Hepatocyte (in vitro differentiated cells): Measurements from ENCODE around the gene TNS3. TPM values are rescaled to one million over a fixed set of nuclear protein-coding genes. Genes with fewer than 3 reads are reported as not detected.
A peak's percentile ranks its signal among the peaks of the same experiment; 100 is the strongest.

Experiments used
- DNase-seq: peaks from one replicate; pipeline ENCODE4 v3.0.0-alpha.2; 2016; ENCODE audit warnings: low spot score
- H2AFZ ChIP-seq: fragments of 200-600 bp; sonication (generic); 2 replicates; pipeline ENCODE4 v1.6.0; 2016; ENCODE audit warnings: antibody characterized with exemption, mild to moderate bottlenecking
- H3K27ac ChIP-seq: fragments of 200-600 bp; sonication (generic); 2 replicates; pipeline ENCODE4 v1.5.1; 2016; ENCODE audit warnings: mild to moderate bottlenecking
- H3K27me3 ChIP-seq: fragments of 200-600 bp; sonication (generic); 2 replicates; pipeline ENCODE4 v1.6.1; 2016
- H3K36me3 ChIP-seq: fragments of 200-600 bp; sonication (generic); replicated peaks from 2 replicates; pipeline ENCODE4 v1.5.1; 2016; ENCODE audit warnings: low read depth; ENCODE audit not compliant: insufficient read depth
- H3K4me1 ChIP-seq: fragments of 200-600 bp; sonication (generic); 2 replicates; pipeline ENCODE4 v1.5.1; 2016; ENCODE audit warnings: mild to moderate bottlenecking, moderate library complexity; ENCODE audit not compliant: insufficient read depth
- H3K4me2 ChIP-seq: fragments of 200-600 bp; sonication (generic); 2 replicates; pipeline ENCODE4 v1.6.0; 2016
- H3K4me3 ChIP-seq: fragments of 200-600 bp; sonication (generic); 2 replicates; pipeline ENCODE4 v1.5.1; 2016; ENCODE audit warnings: mild to moderate bottlenecking
- H3K79me2 ChIP-seq: fragments of 200-600 bp; sonication (generic); 2 replicates; pipeline ENCODE4 v1.6.0; 2017; ENCODE audit warnings: mild to moderate bottlenecking
- H3K9me2 ChIP-seq: fragments of 200-600 bp; sonication (generic); replicated peaks from 2 replicates; pipeline ENCODE4 v1.6.0; 2017; ENCODE audit warnings: mild to moderate bottlenecking; ENCODE audit not compliant: insufficient read depth
- H3K9me3 ChIP-seq: fragments of 200-600 bp; sonication (generic); 2 replicates; pipeline ENCODE4 v1.5.1; 2016; ENCODE audit warnings: low read depth, mild to moderate bottlenecking
- H4K20me1 ChIP-seq: fragments of 200-600 bp; sonication (generic); 2 replicates; pipeline ENCODE4 v1.6.0; 2016; ENCODE audit warnings: mild to moderate bottlenecking; ENCODE audit not compliant: insufficient read depth, poor library complexity, severe bottlenecking
- EZH2 ChIP-seq: fragments of 200-600 bp; sonication (generic); IDR thresholded peaks from 2 replicates; pipeline ENCODE4 v1.6.1; 2016; ENCODE audit warnings: antibody characterized with exemption, mild to moderate bottlenecking, borderline replicate concordance
- EZH2phosphoT487 ChIP-seq: fragments of 200-600 bp; sonication (generic); IDR thresholded peaks from one replicate; pipeline ENCODE4 v1.6.1; 2018; ENCODE audit warnings: antibody characterized with exemption, mild to moderate bottlenecking, low read depth, moderate library complexity; ENCODE audit not compliant: unreplicated experiment, severe bottlenecking
- WGBS: methylation state at CpG from one replicate; pipeline ENCODE4 v1.1.6; 2016; ENCODE audit warnings: low lambda C conversion rate; ENCODE audit errors: missing lambda C conversion rate; 5-methylcytosine and 5-hydroxymethylcytosine counted together
- polyA plus RNA-seq: library from polyadenylated mRNA; unstranded; fragments of >200 nt; fragmentation: Nextera tagmentation; extraction: Ambion mirVana; gene quantifications from 2 replicates; pipeline ENCODE4 v1.2.1, GENCODE V29; 2016
- total RNA-seq: library from RNA; depleted of rRNA; stranded (reverse); fragments of >200 nt; gene quantifications from 2 replicates; pipeline ENCODE4 v1.2.3, GENCODE V29; 2014
- TF ChIP-seq, protein P1 (sequence below): fragments of 200-600 bp; sonication (generic); IDR thresholded peaks from 2 replicates; pipeline ENCODE4 v1.5.1; 2016; ENCODE audit warnings: antibody characterized with exemption, mild to moderate bottlenecking; ENCODE audit not compliant: poor library complexity

The TNS3 gene
- total and polyA plus RNA-seq, 2 experiments from 2014 or later, result 30.0 to 73.3 TPM

DNA sequence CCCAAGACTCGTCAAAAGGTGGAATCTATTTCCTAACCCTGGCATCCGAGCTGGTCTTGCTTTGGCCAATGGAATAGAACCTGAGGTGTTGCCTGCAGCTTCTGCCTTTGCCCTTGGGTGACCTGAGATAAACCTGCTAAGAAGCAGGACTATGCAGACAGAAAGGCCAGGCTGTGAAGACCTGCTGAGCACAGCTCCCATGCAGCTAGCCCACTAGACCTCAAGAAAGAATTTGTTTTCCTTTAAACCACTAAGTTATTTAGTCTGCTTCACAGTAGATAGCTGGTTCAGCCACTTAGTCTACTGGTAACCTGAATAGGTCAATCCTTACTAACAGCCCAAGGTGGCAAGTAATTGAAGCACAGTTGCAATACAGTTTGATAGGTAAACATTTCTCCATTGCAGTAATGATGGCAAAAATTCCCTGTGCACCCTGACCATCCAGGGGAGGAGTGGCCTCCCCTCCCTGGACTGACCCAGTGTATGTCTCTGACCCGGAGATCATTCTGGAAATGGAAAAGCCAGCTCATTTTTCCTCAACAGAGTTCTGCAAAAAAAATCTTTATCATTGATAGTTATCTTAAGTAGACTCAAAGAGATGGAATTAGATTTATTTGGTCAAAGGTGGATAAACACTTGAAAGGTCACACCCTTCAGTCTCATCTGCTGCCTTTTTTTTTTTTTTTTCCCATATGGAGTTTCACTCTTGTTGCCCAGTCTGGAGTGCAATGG lies 20.0 kb downstream of the TNS3 start:
- no peaks in the 10 kb centered on the region for H3K36me3 ChIP-seq
- no peak overlapping the region for H2AFZ ChIP-seq
- no peaks in the 10 kb centered on the region for H3K27me3 ChIP-seq
- no peaks in the 10 kb centered on the region for H3K9me3 ChIP-seq
- TF ChIP-seq, protein P1, sequence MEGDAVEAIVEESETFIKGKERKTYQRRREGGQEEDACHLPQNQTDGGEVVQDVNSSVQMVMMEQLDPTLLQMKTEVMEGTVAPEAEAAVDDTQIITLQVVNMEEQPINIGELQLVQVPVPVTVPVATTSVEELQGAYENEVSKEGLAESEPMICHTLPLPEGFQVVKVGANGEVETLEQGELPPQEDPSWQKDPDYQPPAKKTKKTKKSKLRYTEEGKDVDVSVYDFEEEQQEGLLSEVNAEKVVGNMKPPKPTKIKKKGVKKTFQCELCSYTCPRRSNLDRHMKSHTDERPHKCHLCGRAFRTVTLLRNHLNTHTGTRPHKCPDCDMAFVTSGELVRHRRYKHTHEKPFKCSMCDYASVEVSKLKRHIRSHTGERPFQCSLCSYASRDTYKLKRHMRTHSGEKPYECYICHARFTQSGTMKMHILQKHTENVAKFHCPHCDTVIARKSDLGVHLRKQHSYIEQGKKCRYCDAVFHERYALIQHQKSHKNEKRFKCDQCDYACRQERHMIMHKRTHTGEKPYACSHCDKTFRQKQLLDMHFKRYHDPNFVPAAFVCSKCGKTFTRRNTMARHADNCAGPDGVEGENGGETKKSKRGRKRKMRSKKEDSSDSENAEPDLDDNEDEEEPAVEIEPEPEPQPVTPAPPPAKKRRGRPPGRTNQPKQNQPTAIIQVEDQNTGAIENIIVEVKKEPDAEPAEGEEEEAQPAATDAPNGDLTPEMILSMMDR, result no peak
- TF ChIP-seq EZH2phosphoT487 (no peak), EZH2 (no peak)
- 75% methylated on average over 3 of the region's 3 CpGs for WGBS
- H3K4me2 ChIP-seq, result no peak overlapping the region
- H3K79me2 ChIP-seq, result peaks cover 97% of the 10 kb centered on the region
- no peaks in the 10 kb centered on the region for H3K9me2 ChIP-seq
- peaks cover 22% of the 10 kb centered on the region for H3K4me1 ChIP-seq
- H3K27ac ChIP-seq, result no peak overlapping the region
- H4K20me1 ChIP-seq, result peaks cover 2% of the 10 kb centered on the region
- no peak overlapping the region for H3K4me3 ChIP-seq
- DNase-seq, result no peak

GRCh38 chr7:47559306-47560220 lies 22.3 kb downstream of the TNS3 start:
- 99% methylated on average over 17 of the region's 17 CpGs for WGBS
- H3K9me2 ChIP-seq, result no peaks in the 10 kb centered on the region
- H3K36me3 ChIP-seq, result no peaks in the 10 kb centered on the region
- H3K9me3 ChIP-seq, result no peaks in the 10 kb centered on the region
- peaks cover 2% of the 10 kb centered on the region for H4K20me1 ChIP-seq
- peaks cover 22% of the 10 kb centered on the region for H3K4me1 ChIP-seq
- H3K4me3 ChIP-seq, result no peak overlapping the region
- no peaks in the 10 kb centered on the region for H3K27me3 ChIP-seq
- H3K27ac ChIP-seq, result no peak overlapping the region
- peaks cover 98% of the 10 kb centered on the region for H3K79me2 ChIP-seq
- DNase-seq, result no peak
- TF ChIP-seq, protein P1, result no peak
- TF ChIP-seq EZH2, result no peak
- TF ChIP-seq EZH2phosphoT487, result no peak
- no peak overlapping the region for H3K4me2 ChIP-seq
- H2AFZ ChIP-seq, result no peak overlapping the region

DNA sequence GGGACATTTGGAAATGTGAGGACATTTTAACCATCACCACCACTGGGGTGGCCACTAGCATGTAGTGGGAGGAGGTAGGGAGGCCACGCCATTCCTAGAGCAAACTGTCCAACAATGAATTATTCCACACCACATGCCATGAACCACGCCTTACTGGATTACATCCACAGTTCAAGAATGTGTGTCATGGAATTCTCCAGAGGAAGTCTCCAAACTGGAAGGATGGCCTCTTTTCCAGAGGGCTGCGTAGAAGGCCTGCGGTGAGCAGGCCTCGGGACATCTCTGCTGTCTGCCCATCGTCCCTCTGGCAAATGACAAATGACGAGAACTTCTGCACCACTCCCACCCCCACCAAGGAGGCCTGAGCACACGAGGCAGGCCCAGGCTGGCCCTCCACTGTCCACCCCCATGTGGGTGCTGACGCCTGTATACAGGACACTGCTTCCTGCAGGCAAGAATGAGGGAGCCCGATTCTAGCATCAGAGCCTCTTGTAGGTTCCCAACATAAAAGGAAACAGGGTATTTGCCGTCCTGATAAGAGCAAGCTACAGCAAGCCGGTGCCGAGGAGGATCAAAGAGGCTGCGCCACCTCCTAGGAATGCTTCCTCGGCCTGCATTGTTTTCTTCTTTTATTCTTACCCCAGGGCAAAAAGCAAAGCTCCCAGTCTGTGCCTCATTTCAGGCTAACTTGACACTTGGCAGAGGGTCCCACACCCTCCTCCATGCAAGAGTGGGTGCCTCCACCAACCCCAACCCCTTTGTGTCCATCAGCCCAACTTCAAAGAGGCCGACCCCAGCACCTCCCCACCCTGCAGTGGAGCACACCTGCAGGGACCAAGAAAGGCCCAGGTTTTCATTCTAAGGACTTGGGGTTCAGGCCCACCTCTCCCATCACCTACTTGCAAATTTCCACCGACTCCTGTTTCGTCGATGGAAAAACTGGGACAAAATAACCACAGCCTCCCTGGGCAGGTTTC lies 23.9 kb downstream of the TNS3 start:
- no peaks in the 10 kb centered on the region for H3K36me3 ChIP-seq
- 51% methylated on average over 19 of the region's 19 CpGs for WGBS
- no peak overlapping the region for H3K4me2 ChIP-seq
- peak; percentile 60 for DNase-seq
- TF ChIP-seq EZH2phosphoT487 (no peak), EZH2 (no peak)
- TF ChIP-seq, protein P1, result no peak
- H3K4me3 ChIP-seq, result no peak overlapping the region
- H3K79me2 ChIP-seq, result peaks cover 98% of the 10 kb centered on the region
- peak overlapping the region; percentile 66 for H3K27ac ChIP-seq
- H3K27me3 ChIP-seq, result no peaks in the 10 kb centered on the region
- no peak overlapping the region for H2AFZ ChIP-seq
- H3K4me1 ChIP-seq, result peaks cover 29% of the 10 kb centered on the region
- H3K9me2 ChIP-seq, result no peaks in the 10 kb centered on the region
- H3K9me3 ChIP-seq, result no peaks in the 10 kb centered on the region
- H4K20me1 ChIP-seq, result peaks cover 2% of the 10 kb centered on the region
